ENCODE results near the gene BSND.

The BSND gene

GRCh38 chr1:54996359-54996868 is 2.3 kb upstream of the BSND start:
- no peak overlapping the region for H3K9ac ChIP-seq (ENCODE audit: low read depth, low read length)
- H3K27me3 ChIP-seq (ENCODE audit: control insufficient read depth, insufficient read depth, low read length), result peaks cover 51% of the 10 kb centered on the region
- peaks cover 11% of the 10 kb centered on the region for H3K4me1 ChIP-seq (ENCODE audit: control insufficient read depth, insufficient read depth, low read length)
- no peaks in the 10 kb centered on the region for H3K9me3 ChIP-seq (ENCODE audit: control insufficient read depth, insufficient read depth, low read length)
- peak overlapping the region; percentile 54 for H3K4me3 ChIP-seq (ENCODE audit: low read depth, low read length)
- no peaks in the 10 kb centered on the region for H3K36me3 ChIP-seq (ENCODE audit: control insufficient read depth, insufficient read depth, low read length)

GRCh38 chr1:54996869-54997710 is 1.6 kb upstream of the BSND start:
- H3K9me3 ChIP-seq (ENCODE audit: control insufficient read depth, insufficient read depth, low read length), result no peaks in the 10 kb centered on the region
- no peak overlapping the region for H3K9ac ChIP-seq (ENCODE audit: low read depth, low read length)
- H3K4me3 ChIP-seq (ENCODE audit: low read depth, low read length), result peak overlapping the region; percentile 54

GRCh38 chr1:54997711-54997986 is 1.1 kb upstream of the BSND start:
- H3K9ac ChIP-seq (ENCODE audit: low read depth, low read length), result no peak overlapping the region
- H3K4me3 ChIP-seq (ENCODE audit: low read depth, low read length), result peak overlapping the region; percentile 54
- H3K4me1 ChIP-seq (ENCODE audit: control insufficient read depth, insufficient read depth, low read length), result peaks cover 11% of the 10 kb centered on the region
- H3K27me3 ChIP-seq (ENCODE audit: control insufficient read depth, insufficient read depth, low read length), result peaks cover 64% of the 10 kb centered on the region
- no peaks in the 10 kb centered on the region for H3K36me3 ChIP-seq (ENCODE audit: control insufficient read depth, insufficient read depth, low read length)
- H3K9me3 ChIP-seq (ENCODE audit: control insufficient read depth, insufficient read depth, low read length), result no peaks in the 10 kb centered on the region

More at GRCh38 chr1:54996869-54997710, 1.6 kb upstream of the BSND start:
- H3K27me3 ChIP-seq (ENCODE audit: control insufficient read depth, insufficient read depth, low read length), result peaks cover 58% of the 10 kb centered on the region
- no peaks in the 10 kb centered on the region for H3K36me3 ChIP-seq (ENCODE audit: control insufficient read depth, insufficient read depth, low read length)
- H3K4me1 ChIP-seq (ENCODE audit: control insufficient read depth, insufficient read depth, low read length), result peaks cover 11% of the 10 kb centered on the region

GRCh38 chr1:54998100-54998499 is 633 bp upstream of the BSND start:
- Histone ChIP-seq H3K9me3 (ENCODE audit: control insufficient read depth, insufficient read depth, low read length) (no peaks in the 10 kb centered on the region), H3K27me3 (ENCODE audit: control insufficient read depth, insufficient read depth, low read length) (peaks cover 67% of the 10 kb centered on the region), H3K4me3 (ENCODE audit: low read depth, low read length) (no peak overlapping the region), H3K9ac (ENCODE audit: low read depth, low read length) (no peak overlapping the region), H3K36me3 (ENCODE audit: control insufficient read depth, insufficient read depth, low read length) (no peaks in the 10 kb centered on the region), H3K4me1 (ENCODE audit: control insufficient read depth, insufficient read depth, low read length) (peaks cover 11% of the 10 kb centered on the region)

- H3K36me3 ChIP-seq (ENCODE audit: control insufficient read depth, insufficient read depth, low read length), result no peaks in the 10 kb centered on the region
- H3K4me3 ChIP-seq (ENCODE audit: low read depth, low read length), result no peak overlapping the region
- H3K27me3 ChIP-seq (ENCODE audit: control insufficient read depth, insufficient read depth, low read length), result peaks cover 63% of the 10 kb centered on the region
- H3K4me1 ChIP-seq (ENCODE audit: control insufficient read depth, insufficient read depth, low read length), result peaks cover 5% of the 10 kb centered on the region
- no peak overlapping the region for H3K9ac ChIP-seq (ENCODE audit: low read depth, low read length)
- H3K9me3 ChIP-seq (ENCODE audit: control insufficient read depth, insufficient read depth, low read length), result no peaks in the 10 kb centered on the region
These were observed 1.7 kb downstream of the BSND start for GRCh38 chr1:55000110-55001085.

GRCh38 chr1:55001311-55001710 is 2.6 kb downstream of the BSND start:
- Histone ChIP-seq H3K4me3 (ENCODE audit: low read depth, low read length) (no peak overlapping the region), H3K9ac (ENCODE audit: low read depth, low read length) (no peak overlapping the region), H3K27me3 (ENCODE audit: control insufficient read depth, insufficient read depth, low read length) (peaks cover 59% of the 10 kb centered on the region), H3K9me3 (ENCODE audit: control insufficient read depth, insufficient read depth, low read length) (no peaks in the 10 kb centered on the region), H3K36me3 (ENCODE audit: control insufficient read depth, insufficient read depth, low read length) (no peaks in the 10 kb centered on the region), H3K4me1 (ENCODE audit: control insufficient read depth, insufficient read depth, low read length) (peaks cover 5% of the 10 kb centered on the region)

- H3K4me3 ChIP-seq (ENCODE audit: low read depth, low read length), result no peak overlapping the region
- peaks cover 2% of the 10 kb centered on the region for H3K4me1 ChIP-seq (ENCODE audit: control insufficient read depth, insufficient read depth, low read length)
- no peaks in the 10 kb centered on the region for H3K36me3 ChIP-seq (ENCODE audit: control insufficient read depth, insufficient read depth, low read length)
- H3K9me3 ChIP-seq (ENCODE audit: control insufficient read depth, insufficient read depth, low read length), result no peaks in the 10 kb centered on the region
- peaks cover 49% of the 10 kb centered on the region for H3K27me3 ChIP-seq (ENCODE audit: control insufficient read depth, insufficient read depth, low read length)
- no peak overlapping the region for H3K9ac ChIP-seq (ENCODE audit: low read depth, low read length)
These were observed 4.0 kb downstream of the BSND start for GRCh38 chr1:55002686-55003085.

- Histone ChIP-seq H3K27me3 (ENCODE audit: control insufficient read depth, insufficient read depth, low read length) (peaks cover 24% of the 10 kb centered on the region), H3K9ac (ENCODE audit: low read depth, low read length) (no peak overlapping the region), H3K4me1 (ENCODE audit: control insufficient read depth, insufficient read depth, low read length) (peaks cover 2% of the 10 kb centered on the region), H3K4me3 (ENCODE audit: low read depth, low read length) (no peak overlapping the region), H3K9me3 (ENCODE audit: control insufficient read depth, insufficient read depth, low read length) (peaks cover 5% of the 10 kb centered on the region), H3K36me3 (ENCODE audit: control insufficient read depth, insufficient read depth, low read length) (peaks cover 4% of the 10 kb centered on the region)
These were observed 6.8 kb downstream of the BSND start for GRCh38 chr1:55005351-55006140.

GRCh38 chr1:55006931-55007330 is 8.2 kb downstream of the BSND start:
- H3K27me3 ChIP-seq (ENCODE audit: control insufficient read depth, insufficient read depth, low read length), result peaks cover 11% of the 10 kb centered on the region
- H3K4me3 ChIP-seq (ENCODE audit: low read depth, low read length), result no peak overlapping the region
- no peak overlapping the region for H3K9ac ChIP-seq (ENCODE audit: low read depth, low read length)
- H3K4me1 ChIP-seq (ENCODE audit: control insufficient read depth, insufficient read depth, low read length), result peaks cover 10% of the 10 kb centered on the region
- peaks cover 5% of the 10 kb centered on the region for H3K9me3 ChIP-seq (ENCODE audit: control insufficient read depth, insufficient read depth, low read length)
- H3K36me3 ChIP-seq (ENCODE audit: control insufficient read depth, insufficient read depth, low read length), result peaks cover 4% of the 10 kb centered on the region

GRCh38 chr1:55007625-55008024 is 8.9 kb downstream of the BSND start:
- Histone ChIP-seq H3K27me3 (ENCODE audit: control insufficient read depth, insufficient read depth, low read length) (peaks cover 4% of the 10 kb centered on the region), H3K9ac (ENCODE audit: low read depth, low read length) (no peak overlapping the region), H3K36me3 (ENCODE audit: control insufficient read depth, insufficient read depth, low read length) (peaks cover 4% of the 10 kb centered on the region), H3K4me1 (ENCODE audit: control insufficient read depth, insufficient read depth, low read length) (peaks cover 10% of the 10 kb centered on the region), H3K4me3 (ENCODE audit: low read depth, low read length) (no peak overlapping the region), H3K9me3 (ENCODE audit: control insufficient read depth, insufficient read depth, low read length) (peaks cover 5% of the 10 kb centered on the region)

GRCh38 chr1:55010194-55010886 is 11.6 kb downstream of the BSND start:
- no peak overlapping the region for H3K4me3 ChIP-seq (ENCODE audit: low read depth, low read length)
- peak overlapping the region; percentile 3 for H3K9ac ChIP-seq (ENCODE audit: low read depth, low read length)
- H3K9me3 ChIP-seq (ENCODE audit: control insufficient read depth, insufficient read depth, low read length), result peaks cover 5% of the 10 kb centered on the region
- H3K4me1 ChIP-seq (ENCODE audit: control insufficient read depth, insufficient read depth, low read length), result peaks cover 10% of the 10 kb centered on the region
- no peaks in the 10 kb centered on the region for H3K27me3 ChIP-seq (ENCODE audit: control insufficient read depth, insufficient read depth, low read length)
- H3K36me3 ChIP-seq (ENCODE audit: control insufficient read depth, insufficient read depth, low read length), result peaks cover 4% of the 10 kb centered on the region
